HG02840 (cell line): Measurements from ENCODE around the gene DAG1.
"Not testable (repeated sequence)": the region's sequence is repeated elsewhere in the genome, so short reads cannot be mapped to it uniquely, and the experiment has no call there.

Experiments
- ATAC-seq: cut with Tn5 transposase; IDR thresholded peaks from one replicate; pipeline ENCODE4 v1.9.1; 2021; ENCODE audit warnings: mild to moderate bottlenecking, moderate library complexity, moderate number of reproducible peaks; ENCODE audit not compliant: unreplicated experiment, low FRiP score

Gene DAG1

DNA sequence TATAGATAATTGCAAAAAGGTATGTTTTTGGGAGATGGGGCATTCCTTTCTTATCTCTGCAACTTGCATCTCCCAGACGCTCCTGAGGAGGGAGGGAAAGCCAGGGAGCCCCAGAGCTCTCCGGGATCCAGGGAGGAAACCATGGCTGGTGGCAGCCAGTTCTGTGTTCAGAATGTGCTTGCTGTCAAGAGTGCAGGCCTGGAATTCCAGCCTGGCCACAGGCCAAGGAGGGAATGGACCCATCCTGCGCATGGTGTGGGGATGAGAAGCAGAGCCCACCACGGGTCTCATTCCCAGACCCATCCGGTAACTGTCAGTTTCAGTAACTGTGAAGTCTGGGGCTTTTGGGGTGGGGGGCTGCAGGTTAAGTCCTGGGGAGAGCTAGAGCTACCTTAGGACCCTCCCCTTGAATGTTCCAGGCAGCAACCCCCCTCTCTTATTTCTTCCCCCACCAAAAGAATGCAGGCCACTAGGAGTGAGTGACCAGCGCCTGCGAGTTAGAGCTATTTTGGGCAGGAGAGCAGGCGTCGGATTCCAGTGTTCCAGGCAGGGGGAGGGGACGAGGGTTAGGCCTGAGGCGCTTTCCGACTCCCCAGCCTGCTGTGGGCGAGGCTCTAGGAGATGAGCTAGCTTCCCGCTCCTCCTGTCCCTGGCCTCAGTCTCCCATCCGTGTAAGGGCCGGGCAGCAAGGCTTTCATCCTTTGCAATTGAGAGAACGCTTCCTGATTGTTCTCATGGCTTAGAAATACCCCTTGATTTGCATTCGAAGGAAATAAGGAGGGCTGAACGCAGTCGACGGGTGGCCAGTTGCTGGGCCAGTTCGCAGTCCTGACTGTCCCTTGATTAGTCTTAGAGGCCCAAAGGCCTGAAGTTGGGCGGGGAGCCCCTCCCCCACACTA is 781 bp upstream of the DAG1 start:
- no peak for ATAC-seq

DNA sequence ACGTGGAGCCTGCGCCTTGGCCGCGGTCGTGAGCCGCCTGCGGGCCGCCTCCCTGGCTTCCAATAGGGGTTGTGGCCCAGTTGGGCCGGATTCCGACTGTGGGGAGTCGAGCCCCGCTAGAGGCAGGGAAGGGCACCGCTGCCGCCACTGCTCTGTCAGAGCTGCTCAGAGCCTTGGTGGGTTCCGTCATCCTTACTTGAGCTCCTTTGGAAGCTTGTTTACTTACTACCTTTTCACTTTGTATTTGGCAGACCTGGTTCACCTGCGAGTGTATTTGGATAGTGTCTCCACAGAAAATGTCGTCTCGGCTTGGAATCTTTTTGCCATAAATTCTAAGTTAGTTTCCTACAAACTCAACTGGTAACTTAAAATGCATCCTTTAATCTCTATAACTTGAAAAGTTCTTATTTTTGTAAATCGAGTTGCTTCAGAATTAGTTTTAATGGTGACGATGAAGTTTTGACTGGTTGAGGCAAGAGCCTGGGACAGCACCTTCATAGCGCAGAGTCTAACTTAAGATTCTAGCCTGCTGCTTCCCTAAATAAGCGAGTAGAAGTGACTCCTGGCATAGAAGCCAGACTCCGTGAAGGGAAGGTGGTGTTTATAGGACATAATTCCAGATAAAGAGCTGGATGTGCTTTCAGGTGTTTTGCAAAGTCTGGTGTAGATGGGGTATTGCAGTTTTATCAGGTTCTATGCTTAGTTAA is 800 bp downstream of the DAG1 start:
- ATAC-seq, result peak; percentile 22

DNA sequence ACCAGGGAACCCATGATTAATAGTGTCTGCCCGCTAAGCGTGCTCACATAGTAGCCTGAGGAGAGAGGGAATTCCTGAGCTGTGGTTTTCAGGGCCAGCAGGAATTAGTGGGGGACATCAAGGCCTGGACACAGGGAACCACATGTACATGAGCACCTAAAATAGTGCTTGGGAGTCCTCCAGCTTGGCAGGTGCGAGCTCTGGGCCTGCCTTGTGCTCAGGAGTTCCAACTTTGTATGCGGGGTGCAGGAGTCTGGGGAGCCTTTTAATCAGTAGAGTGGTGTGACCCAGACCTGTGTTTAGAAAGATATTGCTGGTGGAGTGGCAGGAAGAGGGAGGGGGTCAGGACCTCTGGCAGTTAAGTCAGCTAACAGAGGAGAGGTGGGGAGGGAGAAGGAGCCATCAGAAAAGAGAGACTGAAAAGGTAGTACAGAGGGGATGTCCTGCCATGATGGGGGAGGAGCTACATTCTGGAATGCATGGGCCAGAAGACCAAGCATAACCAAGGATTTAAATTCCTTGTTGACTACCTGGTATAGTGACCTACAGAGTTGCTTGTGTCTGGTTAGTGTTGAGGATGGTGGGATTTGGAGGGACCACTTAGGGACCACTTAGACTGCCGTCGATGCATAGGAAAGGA is 1.9 kb downstream of the DAG1 start:
- no peak for ATAC-seq

DNA sequence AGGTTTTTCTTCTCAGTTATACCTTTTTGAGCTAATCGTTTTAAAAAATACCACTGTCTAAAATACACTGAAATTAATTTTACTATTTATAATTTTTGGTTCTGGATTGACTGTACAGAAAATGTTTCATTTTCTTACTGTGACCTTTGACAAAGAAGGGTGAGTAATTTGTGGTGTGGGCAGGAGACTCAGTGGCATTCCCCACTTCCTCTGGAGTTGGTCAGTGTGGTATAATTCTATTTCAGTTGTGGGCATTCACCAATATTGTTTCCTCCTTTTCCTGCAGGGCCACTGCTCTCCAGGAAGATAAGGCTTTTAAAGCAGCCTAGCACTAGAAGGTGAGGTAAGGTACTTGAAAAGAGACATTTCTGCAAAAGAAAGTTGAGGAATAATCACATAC is 6.5 kb downstream of the DAG1 start:
- no peak for ATAC-seq

DNA sequence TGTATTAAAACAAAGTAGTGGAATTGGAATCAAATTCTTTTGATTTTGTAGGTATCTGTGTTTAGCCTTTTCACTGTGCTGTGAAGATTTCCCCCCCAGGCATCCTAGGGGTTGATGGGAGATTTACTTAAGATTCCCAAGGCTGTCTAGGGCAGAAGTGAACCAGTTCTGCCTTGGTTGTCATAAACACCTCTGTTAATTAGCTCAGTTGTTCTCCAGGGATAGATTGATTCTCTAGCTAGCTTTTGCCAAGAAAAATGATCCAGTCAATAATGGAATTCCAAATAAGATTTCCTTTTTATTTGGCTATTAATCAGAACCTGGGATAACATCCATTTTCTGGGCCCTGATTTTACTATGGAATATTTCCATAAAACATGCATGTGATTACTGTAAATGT is 12.7 kb downstream of the DAG1 start:
- no peak for ATAC-seq

DNA sequence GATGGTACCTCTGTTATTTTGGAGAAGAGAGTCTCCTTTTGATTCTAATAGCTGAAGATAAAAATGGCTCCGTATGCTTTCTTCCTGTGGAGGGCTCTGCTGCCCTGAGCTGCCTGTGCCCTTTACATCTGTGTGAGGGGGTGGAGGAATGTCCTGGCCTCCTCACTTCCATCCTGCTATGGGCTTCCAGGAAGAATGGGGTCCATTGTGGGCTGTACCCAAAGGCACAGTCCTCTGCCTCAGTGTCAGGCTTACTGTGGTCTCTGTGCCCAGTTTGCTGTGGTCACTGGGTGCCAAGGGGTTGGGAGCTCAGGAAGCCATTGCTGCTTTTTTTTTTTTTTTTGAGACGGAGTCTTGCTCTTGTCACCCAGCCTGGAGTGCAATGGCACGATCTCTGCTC is 14.4 kb downstream of the DAG1 start:
- ATAC-seq, result no peak

DNA sequence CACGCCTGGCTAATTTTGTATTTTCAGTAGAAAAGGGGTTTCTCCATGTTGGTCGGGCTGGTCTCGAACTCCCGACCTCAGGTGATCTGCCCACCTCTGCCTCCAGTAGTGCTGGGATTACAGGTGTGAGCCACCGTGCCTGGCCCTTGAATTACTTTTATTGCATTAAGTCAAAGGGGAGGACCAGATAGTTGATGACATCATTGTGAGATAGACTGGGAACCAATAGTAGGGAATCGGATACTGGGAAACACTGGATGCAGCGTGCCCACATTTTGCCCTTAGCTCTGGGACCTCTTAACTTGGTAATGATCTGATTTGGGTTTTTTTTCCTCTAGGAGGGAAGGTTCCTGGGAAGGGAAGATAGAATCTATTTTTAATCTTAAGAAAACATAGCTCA is 19.2 kb downstream of the DAG1 start:
- ATAC-seq, result no peak

DNA sequence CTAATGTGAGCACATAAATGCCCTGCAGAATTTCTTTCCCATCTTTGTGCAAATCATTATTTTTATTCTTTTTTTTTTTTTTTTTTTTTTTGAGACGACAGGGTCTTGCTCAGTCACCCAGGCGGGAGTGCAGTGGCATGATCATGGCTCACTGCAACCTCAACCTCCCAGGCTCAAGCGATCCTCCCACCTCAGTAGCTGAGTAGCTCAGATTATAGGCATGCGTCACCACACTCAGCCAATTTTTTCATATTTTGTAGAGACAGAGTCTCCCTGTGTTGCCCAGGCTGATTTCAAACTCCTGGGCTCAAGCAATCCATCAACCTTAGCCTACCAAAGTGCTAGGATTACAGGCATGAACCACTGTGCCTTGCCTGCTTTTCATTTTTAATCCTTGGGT is 22.9 kb downstream of the DAG1 start:
- no peak for ATAC-seq

DNA sequence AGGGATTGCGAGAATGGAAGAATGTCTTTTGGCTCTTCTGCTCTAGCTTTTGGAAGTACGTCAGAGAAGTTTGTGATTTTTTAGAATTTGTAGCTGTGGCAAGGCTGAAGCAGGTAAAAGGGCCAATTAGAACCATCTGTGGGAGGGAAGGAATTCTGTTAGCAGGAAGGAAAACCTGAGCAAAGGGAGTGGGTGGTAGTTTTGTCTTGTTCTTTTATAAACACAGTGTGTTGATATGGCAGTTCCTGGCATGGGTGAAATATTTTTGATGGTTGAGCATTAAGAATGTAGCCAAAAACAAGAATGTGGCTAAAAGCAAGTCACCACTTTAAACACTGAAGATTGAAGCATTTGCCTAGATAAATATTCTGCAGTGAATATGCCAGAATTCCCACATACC is 23.8 kb downstream of the DAG1 start:
- no peak for ATAC-seq

DNA sequence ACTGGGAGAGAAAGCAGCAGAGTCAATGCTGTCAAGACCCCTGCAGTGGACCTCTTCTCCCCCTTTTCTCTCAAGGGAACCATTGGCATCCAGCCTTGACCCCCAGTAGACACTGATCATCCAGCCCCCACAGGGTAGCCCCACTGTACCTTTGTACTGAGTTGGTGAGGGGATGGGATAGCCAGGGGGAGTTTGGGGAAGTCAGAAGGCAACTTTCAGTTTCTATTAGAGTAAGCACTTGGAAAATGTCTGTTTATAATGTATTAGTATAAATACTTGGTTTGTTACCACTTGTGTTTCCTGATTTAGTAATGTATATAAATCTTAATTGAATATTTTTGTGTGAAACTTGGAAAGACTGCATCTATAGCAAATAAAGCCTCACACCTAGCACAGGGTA is 25.0 kb downstream of the DAG1 start:
- no peak for ATAC-seq

DNA sequence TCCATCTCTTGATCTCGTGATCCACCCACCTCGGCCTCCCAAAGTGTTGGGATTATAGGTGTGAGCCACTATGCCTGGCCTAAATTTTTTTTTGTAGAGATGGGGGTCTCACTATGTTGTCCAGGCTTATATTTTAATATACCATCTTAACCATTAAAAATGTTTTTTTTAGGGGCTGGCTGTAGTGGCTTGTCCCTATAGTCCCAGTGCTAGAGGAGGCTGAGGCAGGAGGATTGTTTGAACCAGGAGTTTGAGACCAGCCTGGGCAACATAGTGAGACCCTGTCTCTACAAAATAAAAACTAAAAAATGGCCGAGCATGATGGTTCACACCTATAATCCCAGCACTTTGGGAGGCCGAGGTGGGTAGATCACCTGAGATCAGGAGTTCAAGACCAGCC is 26.8 kb downstream of the DAG1 start:
- not testable (repeated sequence) for ATAC-seq

DNA sequence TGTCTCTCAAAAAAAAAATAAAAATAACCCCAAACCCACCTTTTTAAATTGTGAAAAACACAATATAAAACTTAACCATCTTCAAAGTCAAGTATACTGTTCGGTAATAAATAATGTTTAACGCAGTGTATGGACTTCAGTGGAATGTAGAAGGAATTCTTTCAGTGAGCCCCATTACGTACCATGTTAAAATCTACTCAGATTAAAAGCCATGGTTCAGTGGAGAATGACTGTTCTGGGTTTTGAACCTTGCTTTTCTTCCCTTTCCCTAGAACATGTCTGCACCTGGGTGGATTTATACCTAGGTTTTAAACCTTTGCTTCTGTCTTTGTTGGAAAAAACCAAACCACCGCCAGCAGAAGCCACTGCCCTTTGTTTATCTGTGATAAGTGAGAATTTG is 27.5 kb downstream of the DAG1 start:
- no peak for ATAC-seq

DNA sequence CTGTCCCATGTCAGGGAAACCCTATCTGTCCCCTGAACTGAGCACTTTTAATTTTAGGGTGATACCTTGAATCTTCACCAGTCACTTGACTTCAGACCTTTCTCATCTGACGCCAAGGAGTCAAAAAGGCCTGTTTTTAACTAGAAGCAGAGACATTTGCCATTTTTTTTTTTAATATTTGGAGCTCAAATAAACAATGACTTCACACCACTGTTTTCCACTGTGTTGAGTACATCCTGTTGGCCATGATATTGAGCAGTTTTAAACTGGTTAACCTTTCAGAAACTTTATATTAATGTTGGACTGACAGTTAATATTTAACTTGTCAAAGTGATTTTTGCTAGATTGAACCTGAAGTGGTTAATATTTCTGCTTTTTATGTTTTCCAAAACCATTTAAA is 28.2 kb downstream of the DAG1 start:
- ATAC-seq, result no peak

DNA sequence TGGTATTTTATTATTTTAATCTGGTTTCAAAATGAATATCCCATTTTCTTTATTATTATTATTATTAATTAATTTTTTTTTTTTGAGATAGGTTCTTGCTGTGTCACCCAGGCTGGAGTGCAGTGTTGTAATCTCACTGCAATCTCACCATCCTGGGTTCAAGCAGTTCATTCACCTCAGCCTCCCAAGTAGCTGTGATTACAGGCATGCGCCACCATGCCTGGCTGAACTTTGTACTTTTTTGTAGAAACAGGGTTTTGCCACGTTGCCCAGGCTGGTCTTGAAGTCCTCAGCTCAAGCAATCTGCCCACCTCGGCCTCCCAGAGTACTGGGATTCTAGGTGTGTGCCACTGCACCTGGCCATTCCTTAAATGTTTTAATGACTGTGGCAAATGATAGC is 28.6 kb downstream of the DAG1 start:
- no peak for ATAC-seq

DNA sequence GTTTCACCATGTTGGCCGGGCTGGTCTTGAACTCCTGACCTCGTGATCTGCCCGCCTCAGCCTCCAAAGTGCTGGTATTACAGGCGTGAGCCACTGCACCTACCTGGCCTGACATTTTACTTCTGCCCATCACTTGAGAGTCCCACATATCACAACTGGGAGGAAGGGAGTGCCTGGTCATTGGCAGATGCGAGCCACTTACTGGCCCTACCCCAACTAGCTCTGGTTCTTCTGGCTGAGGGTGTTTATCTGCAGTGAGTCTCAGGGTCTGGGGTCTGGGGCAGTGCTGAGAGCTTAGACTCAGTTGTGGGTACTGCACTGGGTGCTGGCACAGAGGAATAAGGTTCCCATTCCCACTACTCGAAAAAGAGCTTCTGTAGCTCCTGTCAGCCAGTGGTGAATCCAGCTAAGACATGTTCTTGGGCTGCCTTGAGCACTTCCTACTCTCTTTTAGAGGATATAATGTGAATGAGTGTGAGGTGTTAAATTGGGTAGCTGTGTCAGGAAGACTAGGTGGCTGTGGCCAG is 30.2 kb downstream of the DAG1 start:
- ATAC-seq, result no peak

DNA sequence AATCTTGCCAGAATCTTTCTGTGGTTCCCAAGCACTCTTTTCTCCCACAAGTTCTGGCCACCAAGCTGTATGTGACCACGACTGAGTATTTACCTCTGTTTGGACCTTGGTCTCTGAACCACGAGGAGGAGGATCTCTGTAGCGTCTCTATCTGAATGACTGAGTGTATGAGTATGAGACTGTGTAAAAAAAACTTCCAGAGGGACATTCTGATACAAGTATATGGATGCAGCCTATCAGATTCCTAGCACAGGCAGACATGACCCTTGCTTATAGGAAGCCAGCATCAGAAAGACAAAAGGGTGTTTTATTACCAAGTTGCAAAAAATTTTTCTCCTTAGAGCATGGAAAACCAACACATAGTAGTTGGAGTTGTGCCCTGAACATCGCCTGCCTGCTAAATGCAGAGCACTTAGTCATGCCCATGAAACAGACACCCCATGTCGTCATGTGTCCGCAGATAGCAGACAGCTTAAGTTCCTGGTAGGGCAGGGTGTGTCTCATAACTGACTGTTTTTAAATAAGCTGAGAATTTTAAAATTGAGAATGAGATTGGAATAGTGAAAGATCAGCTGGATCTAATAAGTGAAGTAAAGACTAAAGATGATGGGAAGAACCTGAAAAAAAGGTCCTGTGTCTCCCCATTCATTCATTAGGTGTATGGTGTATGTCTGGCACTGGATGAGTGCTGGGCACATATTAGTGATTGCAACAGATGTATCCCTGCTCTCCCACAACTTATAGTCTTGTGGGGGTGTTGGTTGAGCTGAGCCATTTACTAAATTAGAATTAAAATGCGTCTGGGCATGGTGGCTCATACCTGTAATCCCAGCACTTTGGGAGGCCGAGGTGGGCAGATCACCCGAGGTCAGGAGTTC is 30.9 kb downstream of the DAG1 start:
- ATAC-seq, result no peak

DNA sequence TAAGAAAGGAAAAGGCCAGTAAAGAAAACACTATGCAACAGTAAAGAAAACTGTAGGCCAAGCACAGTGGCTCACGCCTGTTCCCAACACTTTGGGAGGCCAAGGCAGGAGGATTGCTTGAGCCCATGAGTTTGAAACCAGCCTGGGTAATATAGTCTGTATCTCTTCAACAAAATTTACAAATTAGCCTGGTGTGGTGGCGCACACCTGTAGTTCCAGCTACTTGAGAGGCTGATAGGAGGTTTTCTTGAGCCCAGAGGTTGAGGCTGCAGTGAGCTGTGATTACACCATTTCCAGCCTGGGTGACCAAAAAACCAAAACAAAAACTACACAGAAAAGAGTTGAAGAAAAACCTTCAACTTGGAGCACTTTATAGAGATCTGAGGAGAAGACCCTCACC is 31.8 kb downstream of the DAG1 start:
- no peak for ATAC-seq

DNA sequence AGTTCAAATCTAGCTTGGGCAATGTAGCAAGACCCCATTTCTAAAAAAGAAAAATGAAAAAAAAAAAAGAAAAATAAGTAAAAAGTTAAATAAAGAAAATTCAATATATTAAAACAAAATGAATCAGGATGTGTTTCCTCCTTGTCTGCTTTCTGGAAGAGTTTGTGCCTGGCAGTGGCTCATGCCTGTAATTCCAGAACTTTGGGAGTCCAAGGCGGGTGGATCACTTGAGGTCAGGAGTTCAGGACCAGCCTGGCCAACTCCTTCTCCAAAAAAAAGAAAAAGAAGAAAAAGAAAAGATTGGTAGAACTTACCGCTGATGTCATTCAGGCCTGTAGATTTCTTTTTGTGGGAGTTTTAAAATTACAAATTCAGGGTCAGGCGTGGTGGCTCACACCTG is 36.8 kb downstream of the DAG1 start:
- no peak for ATAC-seq

DNA sequence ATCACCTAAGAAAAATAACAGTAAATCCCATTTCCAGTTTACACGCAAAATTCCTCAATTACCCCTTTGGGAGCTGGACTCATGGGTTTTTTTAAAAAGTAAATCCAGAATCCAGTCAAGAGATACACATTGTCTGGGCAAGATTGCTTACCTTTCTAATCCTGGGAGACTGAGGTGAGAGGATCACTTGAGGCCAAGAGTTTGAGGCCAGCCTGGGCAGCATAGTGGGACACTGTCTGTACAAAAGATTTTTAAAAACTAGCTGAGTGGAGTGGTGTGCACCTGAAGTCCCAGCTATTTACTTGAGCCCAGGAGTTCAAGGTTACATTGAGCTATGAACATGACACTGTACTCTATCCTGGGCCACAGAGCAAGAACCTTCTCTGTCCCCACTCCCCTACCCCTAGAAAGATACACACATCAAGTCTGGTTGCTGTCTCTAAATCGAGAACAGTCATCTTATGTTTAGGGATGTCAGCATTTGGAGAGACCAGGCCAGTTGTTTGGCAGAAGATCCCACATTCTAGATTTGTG is 39.0 kb downstream of the DAG1 start:
- no peak for ATAC-seq

DNA sequence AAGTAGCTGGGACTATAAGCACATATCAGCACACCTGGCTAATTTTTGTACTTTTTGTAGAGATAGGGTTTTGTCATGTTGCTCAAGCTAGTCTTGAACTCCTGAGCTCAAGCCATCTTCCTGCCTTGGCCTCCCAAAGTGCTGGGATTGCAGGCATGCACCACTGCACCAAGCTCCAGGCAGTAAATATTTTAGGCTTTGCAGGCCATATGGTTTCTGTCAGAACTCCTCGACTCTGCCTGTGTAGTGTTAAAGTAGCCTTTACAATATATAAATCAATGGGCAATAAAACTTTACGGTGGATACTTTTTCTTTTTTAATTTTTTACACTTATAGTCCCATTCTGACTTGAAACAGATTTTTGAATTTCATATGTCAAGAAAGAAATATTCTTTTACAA is 41.6 kb downstream of the DAG1 start:
- ATAC-seq, result no peak
